H9 (cell line): Measurements from ENCODE around the gene LINC01488. TPM values are rescaled to one million over a fixed set of nuclear protein-coding genes. Genes with fewer than 3 reads are reported as not detected.

ENCODE experiments used
- DNase-seq: peaks from one replicate; pipeline ENCODE4 v3.0.0-alpha.2; 2017
- H2AFZ ChIP-seq: one replicate; pipeline ENCODE4 v1.6.1; 2013; ENCODE audit warnings: mild to moderate bottlenecking, low read length, control low read depth, moderate library complexity
- H2AK5ac ChIP-seq: 2 replicates; pipeline ENCODE4 v1.6.1; 2013; ENCODE audit warnings: low read length, control low read depth, mixed read lengths; ENCODE audit not compliant: insufficient read length
- H2BK120ac ChIP-seq: one replicate; pipeline ENCODE4 v1.6.1; 2013; ENCODE audit warnings: low read depth, mild to moderate bottlenecking, low read length, control low read depth, inconsistent platforms; ENCODE audit not compliant: poor library complexity, severe bottlenecking
- H2BK12ac ChIP-seq: 2 replicates; pipeline ENCODE4 v1.6.1; 2013; ENCODE audit warnings: low read length, control low read depth, mixed read lengths, low read depth; ENCODE audit not compliant: insufficient read length
- H2BK15ac ChIP-seq: 2 replicates; pipeline ENCODE4 v1.6.1; 2013; ENCODE audit warnings: low read depth, low read length, control low read depth
- H2BK20ac ChIP-seq: one replicate; pipeline ENCODE4 v1.6.1; 2013; ENCODE audit warnings: low read depth, mild to moderate bottlenecking, low read length, control low read depth, inconsistent platforms; ENCODE audit not compliant: poor library complexity, severe bottlenecking
- H2BK5ac ChIP-seq: 2 replicates; pipeline ENCODE4 v1.6.1; 2013; ENCODE audit warnings: low read length, control low read depth, mixed read lengths; ENCODE audit not compliant: insufficient read length
- H3K14ac ChIP-seq: 2 replicates; pipeline ENCODE4 v1.6.1; 2013; ENCODE audit warnings: low read length, control low read depth; ENCODE audit not compliant: insufficient read depth
- H3K18ac ChIP-seq: 2 replicates; pipeline ENCODE4 v1.6.1; 2013; ENCODE audit warnings: low read depth, mild to moderate bottlenecking, mixed read lengths, low read length, control low read depth; ENCODE audit not compliant: insufficient read length
- H3K23ac ChIP-seq: 2 replicates; pipeline ENCODE4 v1.6.1; 2013; ENCODE audit warnings: low read length, control low read depth, mixed read lengths, low read depth; ENCODE audit not compliant: insufficient read length
- H3K23me2 ChIP-seq: 2 replicates; pipeline ENCODE4 v1.6.1; 2013; ENCODE audit warnings: low read depth, mild to moderate bottlenecking, mixed read lengths, low read length, control low read depth; ENCODE audit not compliant: insufficient read length, poor library complexity, severe bottlenecking
- H3K27ac ChIP-seq: 2 replicates; pipeline ENCODE4 v1.5.1; 2013; ENCODE audit warnings: low read length, control low read depth, mixed read lengths, low read depth; ENCODE audit not compliant: insufficient read length
- H3K27me3 ChIP-seq: 2 replicates; pipeline ENCODE4 v1.6.1; 2013; ENCODE audit warnings: low read length, control low read depth, inconsistent platforms; ENCODE audit not compliant: insufficient read depth
- H3K4ac ChIP-seq: 2 replicates; pipeline ENCODE4 v1.6.1; 2013; ENCODE audit warnings: low read depth, mild to moderate bottlenecking, control low read depth, inconsistent platforms, low read length, moderate library complexity
- H3K4me1 ChIP-seq: 2 replicates; pipeline ENCODE4 v1.6.1; 2013; ENCODE audit warnings: low read length, control low read depth, inconsistent platforms; ENCODE audit not compliant: insufficient read depth
- H3K4me2 ChIP-seq: 2 replicates; pipeline ENCODE4 v1.6.1; 2013; ENCODE audit warnings: low read length, control low read depth, mixed read lengths; ENCODE audit not compliant: insufficient read length, insufficient read depth
- H3K56ac ChIP-seq: 2 replicates; pipeline ENCODE4 v1.6.1; 2013; ENCODE audit warnings: low read depth, mild to moderate bottlenecking, mixed read lengths, low read length, control low read depth; ENCODE audit not compliant: insufficient read length
- H3K79me1 ChIP-seq: 2 replicates; pipeline ENCODE4 v1.6.1; 2013; ENCODE audit warnings: low read depth, mild to moderate bottlenecking, moderate library complexity, low read length, control low read depth, inconsistent platforms; ENCODE audit not compliant: insufficient read depth, poor library complexity, severe bottlenecking
- H3K79me2 ChIP-seq: 2 replicates; pipeline ENCODE4 v1.6.1; 2013; ENCODE audit warnings: low read length, control low read depth, inconsistent platforms; ENCODE audit not compliant: insufficient read depth
- H3K9ac ChIP-seq: 2 replicates; pipeline ENCODE4 v1.6.1; 2013; ENCODE audit warnings: low read length, control low read depth, mixed read lengths; ENCODE audit not compliant: insufficient read length; ENCODE audit errors: extremely low read depth
- H3K9me3 ChIP-seq: one replicate; pipeline ENCODE4 v1.6.1; 2013; ENCODE audit warnings: low read depth, low read length, inconsistent platforms; ENCODE audit not compliant: control insufficient read depth
- H3T11ph ChIP-seq: one replicate; pipeline ENCODE4 v1.6.1; 2013; ENCODE audit warnings: mild to moderate bottlenecking, low read length, control low read depth, inconsistent platforms
- H4K20me1 ChIP-seq: one replicate; pipeline ENCODE4 v1.6.1; 2013; ENCODE audit not compliant: control insufficient read depth, insufficient read length, insufficient read depth
- H4K5ac ChIP-seq: 2 replicates; pipeline ENCODE4 v1.6.1; 2013; ENCODE audit warnings: low read depth, mild to moderate bottlenecking, mixed read lengths, low read length, control low read depth; ENCODE audit not compliant: insufficient read length
- H4K8ac ChIP-seq: replicated peaks from 2 replicates; pipeline ENCODE4 v1.6.1; 2013; ENCODE audit warnings: low read length, control low read depth, mixed read lengths, low read depth; ENCODE audit not compliant: insufficient read length
- H4K91ac ChIP-seq: 2 replicates; pipeline ENCODE4 v1.6.1; 2013; ENCODE audit warnings: low read depth, mild to moderate bottlenecking, moderate library complexity, mixed read lengths, low read length, control low read depth; ENCODE audit not compliant: insufficient read length
- H3K27ac Mint-ChIP-seq, 3 experiments: 2 replicates in 2 of 3; 3 replicates in 1 of 3; pipeline ENCODE4 v1.8.0; 2020 to 2021; ENCODE audit warnings: mixed read lengths in 3 of 3, mild to moderate bottlenecking in 1 of 3, moderate library complexity in 1 of 3
- H3K27me3 Mint-ChIP-seq: 2 replicates; pipeline ENCODE4 v1.8.0; 2021; ENCODE audit warnings: low read depth, mild to moderate bottlenecking, moderate library complexity, mixed read lengths
- H3K36me3 Mint-ChIP-seq, 3 experiments: 2 replicates in 2 of 3; 3 replicates in 1 of 3; pipeline ENCODE4 v1.8.0; 2020 to 2021; ENCODE audit warnings: low read depth in 3 of 3, mixed read lengths in 3 of 3; ENCODE audit not compliant: insufficient read depth in 1 of 3
- H3K4me1 Mint-ChIP-seq, 2 experiments: 2 replicates each; pipeline ENCODE4 v1.8.0; 2020; ENCODE audit warnings: mixed read lengths in 2 of 2
- H3K4me3 Mint-ChIP-seq, 2 experiments: 2 replicates in 1 of 2; 3 replicates in 1 of 2; pipeline ENCODE4 v1.8.0; 2020 to 2021; ENCODE audit warnings: mild to moderate bottlenecking in 2 of 2, mixed read lengths in 2 of 2, moderate library complexity in 1 of 2
- H3K9me3 Mint-ChIP-seq, 2 experiments: 2 replicates in 1 of 2; 3 replicates in 1 of 2; pipeline ENCODE4 v1.8.0; 2020; ENCODE audit warnings: mild to moderate bottlenecking in 2 of 2, mixed read lengths in 2 of 2, moderate library complexity in 1 of 2
- WGBS: extraction: QIAGEN DNeasy Blood & Tissue Kit; methylation state at CpG from one replicate; pipeline ENCODE4 v1.1.7; 2013; ENCODE audit warnings: missing lambda C conversion rate, low lambda C conversion rate, mixed read lengths; ENCODE audit not compliant: insufficient read length; ENCODE audit errors: extremely low coverage; 5-methylcytosine and 5-hydroxymethylcytosine counted together
- total RNA-seq: library from RNA; stranded (reverse); gene quantifications from 2 replicates; pipeline ENCODE4 v1.2.1, GENCODE V29; 2021
- TF ChIP-seq, protein P1 (sequence below): fragments of 200-600 bp; sonication (generic); conservative IDR thresholded peaks from 3 replicates; pipeline ENCODE4 v1.8.0; 2021; ENCODE audit warnings: antibody characterized with exemption, mild to moderate bottlenecking

LINC01488 gene
- total RNA-seq, 1 experiment from 2014 or later, result not detected

DNA sequence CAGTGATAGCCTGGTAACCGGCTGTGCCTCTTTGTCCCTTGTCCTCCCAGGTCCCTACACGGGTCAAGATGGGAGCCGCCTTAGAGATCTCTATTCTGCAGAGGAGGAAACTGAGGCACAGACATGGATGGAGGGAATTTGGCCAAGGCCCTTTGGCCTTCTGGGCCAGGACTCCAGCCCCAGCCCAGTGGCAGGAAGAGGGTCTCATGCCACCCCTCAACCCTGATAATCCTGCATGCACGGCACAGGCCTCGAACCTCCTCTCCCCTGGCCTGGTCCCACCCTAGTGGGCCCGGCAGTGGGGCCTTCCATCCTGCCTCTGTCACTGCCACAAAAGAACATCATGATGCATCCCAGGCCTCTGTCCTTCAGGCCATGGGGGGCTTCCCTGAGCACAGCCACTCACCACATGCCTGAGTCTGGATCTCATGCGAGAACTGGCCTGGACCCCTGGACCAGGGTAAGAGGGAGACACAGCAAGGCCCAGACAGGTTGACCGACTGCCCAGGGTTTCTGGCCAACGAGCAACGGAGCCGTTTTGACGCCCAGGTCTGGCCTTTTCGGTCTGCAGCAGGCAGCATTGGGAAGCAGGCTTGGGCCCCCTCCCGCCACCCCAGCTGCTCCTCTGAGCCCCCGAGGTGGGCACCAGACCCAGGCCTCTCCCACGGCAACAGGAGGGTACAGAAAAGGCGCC lies 6.5 kb downstream of the LINC01488 start:
- no peak overlapping the region for H2BK15ac ChIP-seq
- no peaks in the 10 kb centered on the region; the same call in 1 of the 2 replicates for H3K4me1 ChIP-seq
- H3K27me3 ChIP-seq, result no peaks in the 10 kb centered on the region
- Mint-ChIP-seq H3K4me3 (no peak overlapping the region), H3K27me3 (peaks cover 11% of the 10 kb centered on the region), H3K9me3 (no peaks in the 10 kb centered on the region), H3K27ac (no peak overlapping the region), H3K36me3 (no peaks in the 10 kb centered on the region), H3K4me1 (peaks cover 22 to 23% of the 10 kb centered on the region in 2 experiments)
- no peak overlapping the region for H3K56ac ChIP-seq
- no peaks in the 10 kb centered on the region for H4K20me1 ChIP-seq
- no peak overlapping the region for H2BK120ac ChIP-seq
- no peak overlapping the region for H2BK20ac ChIP-seq
- no peak overlapping the region for H3K23ac ChIP-seq
- no peak overlapping the region for H2BK5ac ChIP-seq
- TF ChIP-seq, protein P1, sequence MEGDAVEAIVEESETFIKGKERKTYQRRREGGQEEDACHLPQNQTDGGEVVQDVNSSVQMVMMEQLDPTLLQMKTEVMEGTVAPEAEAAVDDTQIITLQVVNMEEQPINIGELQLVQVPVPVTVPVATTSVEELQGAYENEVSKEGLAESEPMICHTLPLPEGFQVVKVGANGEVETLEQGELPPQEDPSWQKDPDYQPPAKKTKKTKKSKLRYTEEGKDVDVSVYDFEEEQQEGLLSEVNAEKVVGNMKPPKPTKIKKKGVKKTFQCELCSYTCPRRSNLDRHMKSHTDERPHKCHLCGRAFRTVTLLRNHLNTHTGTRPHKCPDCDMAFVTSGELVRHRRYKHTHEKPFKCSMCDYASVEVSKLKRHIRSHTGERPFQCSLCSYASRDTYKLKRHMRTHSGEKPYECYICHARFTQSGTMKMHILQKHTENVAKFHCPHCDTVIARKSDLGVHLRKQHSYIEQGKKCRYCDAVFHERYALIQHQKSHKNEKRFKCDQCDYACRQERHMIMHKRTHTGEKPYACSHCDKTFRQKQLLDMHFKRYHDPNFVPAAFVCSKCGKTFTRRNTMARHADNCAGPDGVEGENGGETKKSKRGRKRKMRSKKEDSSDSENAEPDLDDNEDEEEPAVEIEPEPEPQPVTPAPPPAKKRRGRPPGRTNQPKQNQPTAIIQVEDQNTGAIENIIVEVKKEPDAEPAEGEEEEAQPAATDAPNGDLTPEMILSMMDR, result no peak
- H3K4me2 ChIP-seq, result no peak overlapping the region
- H4K5ac ChIP-seq, result no peak overlapping the region
- no peak overlapping the region for H3K18ac ChIP-seq
- no peaks in the 10 kb centered on the region for H3K23me2 ChIP-seq
- no peak overlapping the region for H2AK5ac ChIP-seq
- H4K8ac ChIP-seq, result no peak overlapping the region
- no peaks in the 10 kb centered on the region for H3K79me1 ChIP-seq
- no peak overlapping the region for H4K91ac ChIP-seq
- no CpG with 5 or more reads among the region's 17 CpGs for WGBS
- H3K9me3 ChIP-seq, result no peaks in the 10 kb centered on the region
- no peak overlapping the region for H3K4ac ChIP-seq
- no peak overlapping the region for H3T11ph ChIP-seq
- H3K79me2 ChIP-seq, result no peaks in the 10 kb centered on the region
- no peak overlapping the region for H3K27ac ChIP-seq
- no peak overlapping the region for H2BK12ac ChIP-seq
- H3K9ac ChIP-seq, result no peak overlapping the region
- H3K14ac ChIP-seq, result no peak overlapping the region
- no peak overlapping the region for H2AFZ ChIP-seq
- no peak for DNase-seq
